HepG2 (cell line): ENCODE results near the gene RNGTT. TPM values are rescaled to one million over a fixed set of nuclear protein-coding genes. Genes with fewer than 3 reads are reported as not detected.

ENCODE experiments used
- AFF4 ChIP-seq: sonication (generic); formaldehyde crosslinking; IDR thresholded peaks from 2 replicates; pipeline ENCODE4 v1.4.0; 2020; ENCODE audit warnings: missing genetic modification reagents
- ARID4A ChIP-seq: sonication (generic); formaldehyde crosslinking; IDR thresholded peaks from 2 replicates; pipeline ENCODE4 v1.5.0; 2020; ENCODE audit warnings: mild to moderate bottlenecking, missing genetic modification reagents, borderline replicate concordance
- CHCHD3 ChIP-seq: sonication (generic); formaldehyde crosslinking; IDR thresholded peaks from 2 replicates; pipeline ENCODE4 v1.8.0; 2022; ENCODE audit warnings: mild to moderate bottlenecking, missing genetic modification reagents, moderate library complexity
- ELF3 ChIP-seq: IDR thresholded peaks from 2 replicates; pipeline ENCODE4 v1.6.1; 2016; ENCODE audit warnings: missing genetic modification reagents, missing compliant biosample characterization
- GTF2F1 ChIP-seq: fragments of 150-350 bp; IDR thresholded peaks from 2 replicates; pipeline ENCODE4 v1.6.1; 2014; ENCODE audit warnings: low read length
- IRF9 ChIP-seq: sonication (generic); formaldehyde crosslinking; IDR thresholded peaks from 2 replicates; pipeline ENCODE4 v1.8.0; 2022; ENCODE audit warnings: missing genetic modification reagents, mild to moderate bottlenecking, borderline replicate concordance
- MAF1 ChIP-seq: sonication (generic); formaldehyde crosslinking; IDR thresholded peaks from 2 replicates; pipeline ENCODE4 v1.5.0; 2020; ENCODE audit warnings: missing genetic modification reagents, borderline replicate concordance
- MIER3 ChIP-seq: IDR thresholded peaks from 2 replicates; pipeline ENCODE4 v1.6.1; 2016; ENCODE audit warnings: missing compliant biosample characterization, borderline replicate concordance
- MYPOP ChIP-seq: sonication (generic); formaldehyde crosslinking; IDR thresholded peaks from 2 replicates; pipeline ENCODE4 v1.8.1; 2023; ENCODE audit warnings: mild to moderate bottlenecking, moderate library complexity, missing genetic modification reagents
- PAWR ChIP-seq: sonication (generic); formaldehyde crosslinking; IDR thresholded peaks from 2 replicates; pipeline ENCODE4 v1.4.0; 2020; ENCODE audit warnings: missing genetic modification reagents, mild to moderate bottlenecking, borderline replicate concordance
- SNAPC5 ChIP-seq: sonication (generic); formaldehyde crosslinking; IDR thresholded peaks from 2 replicates; pipeline ENCODE4 v1.8.1; 2023; ENCODE audit warnings: mild to moderate bottlenecking, missing genetic modification reagents, borderline replicate concordance
- THAP7 ChIP-seq: sonication (generic); formaldehyde crosslinking; IDR thresholded peaks from 2 replicates; pipeline ENCODE4 v1.8.1; 2023; ENCODE audit warnings: mild to moderate bottlenecking, missing genetic modification reagents
- TSC22D2 ChIP-seq: sonication (generic); formaldehyde crosslinking; IDR thresholded peaks from 2 replicates; pipeline ENCODE4 v1.5.1; 2020; ENCODE audit warnings: missing genetic modification reagents, mild to moderate bottlenecking, borderline replicate concordance
- ZNF614 ChIP-seq: IDR thresholded peaks from 2 replicates; pipeline ENCODE4 v1.6.1; 2018; ENCODE audit warnings: missing biosample characterization, missing genetic modification reagents, inconsistent platforms, borderline replicate concordance
- ZNF652 ChIP-seq: IDR thresholded peaks from 2 replicates; pipeline ENCODE4 v1.6.1; 2016; ENCODE audit warnings: low read depth, borderline replicate concordance
- ZNF740 ChIP-seq: sonication (generic); formaldehyde crosslinking; IDR thresholded peaks from 2 replicates; pipeline ENCODE4 v1.4.0; 2020; ENCODE audit warnings: missing genetic modification reagents
- polyA plus RNA-seq, 8 experiments: library from polyadenylated mRNA; depleted of rRNA in 3 of 8; stranded (reverse) in 7 of 8; unstranded in 1 of 8; fragments of >200 nt; fragmentation: Illumina TruSeq in 4 of 8; extraction: Trizol in 4 of 8; gene quantifications; 2 replicates each; pipeline versions ENCODE4 v1.2.1 to v1.2.3, GENCODE V29; 2011 to 2016; ENCODE audit warnings: low read depth in 4 of 8, missing spikeins in 1 of 8, mixed read lengths in 1 of 8; ENCODE audit not compliant: insufficient read depth in 1 of 8
- total RNA-seq, 5 experiments: library from RNA; depleted of rRNA; stranded (reverse); fragments of >200 nt; fragmentation: Illumina TruSeq; extraction: Trizol; gene quantifications; 2 replicates each; pipeline ENCODE4 v1.2.3, GENCODE V29; 2016; ENCODE audit warnings: low read depth in 1 of 5

Gene RNGTT
- total and polyA plus RNA-seq, 2 of the 13 experiments (the other 11 are each of a cell fraction or from before 2014, with no cell fraction given), result 6.0 to 22.6 TPM

- TF ChIP-seq MYPOP (CRISPR knock-in tag) (no peak), SNAPC5 (CRISPR knock-in tag) (no peak), ZNF740 (no peak), ELF3 (CRISPR knock-in tag) (0 out of 2 replicates have a peak, but pooled peaks have one; percentile 16), ZNF652 (no peak), PAWR (no peak), MIER3 (0 out of 2 replicates have a peak, but pooled peaks have one; percentile 28), MAF1 (CRISPR knock-in tag) (no peak), ZNF614 (CRISPR knock-in tag) (0 out of 2 replicates have a peak, but pooled peaks have one; percentile 33), ARID4A (CRISPR knock-in tag) (no peak), IRF9 (CRISPR knock-in tag) (no peak), THAP7 (CRISPR knock-in tag) (no peak), TSC22D2 (CRISPR knock-in tag) (no peak), AFF4 (CRISPR knock-in tag) (no peak), CHCHD3 (no peak), GTF2F1 (no peak)
Measured at GRCh38 chr6:88840796-88841539, 122.5 kb downstream of the RNGTT start (continued).
